Jurkat, Clone E6-1 (cell line): Measurements from ENCODE around the gene KIAA0753. TPM values are rescaled to one million over a fixed set of nuclear protein-coding genes. Genes with fewer than 3 reads are reported as not detected.

Source experiments
- DNase-seq: peaks from one replicate; pipeline ENCODE4 v3.0.0-alpha.2; 2011; ENCODE audit warnings: low read depth, low spot score
- H3K4me3 ChIP-seq: 2 replicates; pipeline ENCODE4 v1.5.1; 2011; ENCODE audit warnings: mild to moderate bottlenecking, low read length, control low read depth, moderate library complexity
- polyA plus RNA-seq: library from polyadenylated mRNA; unstranded; fragments of >200 nt; gene quantifications from one replicate; pipeline ENCODE4 v1.2.1, GENCODE V29; 2012; ENCODE audit warnings: missing spikeins; ENCODE audit not compliant: insufficient read length, insufficient read depth

KIAA0753 gene
- 10.6 TPM for polyA plus RNA-seq

- H3K4me3 ChIP-seq = peak within 1 kb of the TSS; percentile 93
- peak; percentile 85 for DNase-seq
Observed at GRCh38 chr17:6640536-6641246, at the start of gene KIAA0753, which contains the start of gene TXNDC17. Gene KIAA0753, minus strand, starts transcription at chr17:6640711. Its CDS starts 5,608 bp downstream, at chr17:6635103. Gene TXNDC17, plus strand, starts transcription at chr17:6641060. Its CDS starts 23 bp downstream, at chr17:6641083.

DNA sequence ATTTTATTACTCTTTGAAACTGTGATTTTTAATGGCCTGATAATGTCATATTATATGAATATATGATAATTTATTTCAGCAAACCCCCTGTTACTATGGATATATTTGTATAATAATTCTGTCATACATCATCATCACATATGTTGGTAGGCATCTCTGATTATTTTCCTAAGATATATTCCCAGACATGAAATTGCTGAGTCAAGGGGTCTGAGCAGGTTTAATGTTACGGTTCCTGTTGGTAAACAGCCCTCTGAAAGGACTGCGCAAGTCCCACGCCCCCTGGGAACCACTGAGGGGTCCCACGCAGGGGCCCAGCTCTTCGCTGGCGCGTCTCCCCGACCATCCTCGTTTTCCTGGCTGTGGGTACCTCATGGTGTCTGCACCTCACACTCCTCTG, 48.4 kb upstream of the KIAA0753 start:
- H3K4me3 ChIP-seq = no peak overlapping the region
- DNase-seq = no peak

DNA sequence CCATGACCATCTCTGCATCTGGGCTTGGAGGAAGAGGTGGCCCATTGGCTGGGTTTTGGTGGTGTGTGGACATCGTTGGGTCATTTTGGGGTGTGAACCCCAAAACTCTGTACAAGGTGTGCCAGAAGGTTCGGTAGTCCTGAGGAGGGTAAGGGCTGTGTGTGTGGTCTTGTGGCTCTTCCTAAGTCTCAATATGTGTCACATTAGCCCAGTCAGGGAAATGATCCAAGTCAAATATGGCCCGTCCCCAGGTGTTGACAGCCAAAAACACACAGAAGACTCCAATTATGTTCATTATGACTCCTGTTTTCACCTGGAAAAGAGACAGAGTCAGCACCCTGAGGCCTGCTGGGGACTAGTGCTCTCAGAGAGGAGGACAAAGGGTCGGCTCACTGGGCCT, 45.5 kb upstream of the KIAA0753 start:
- DNase-seq = no peak
- no peak overlapping the region for H3K4me3 ChIP-seq

GRCh38 chr17:6684881-6685767, 44.6 kb upstream of the KIAA0753 start:
- no peak for DNase-seq
- no peak overlapping the region for H3K4me3 ChIP-seq

GRCh38 chr17:6684460-6684783, 43.9 kb upstream of the KIAA0753 start:
- no peak for DNase-seq

DNA sequence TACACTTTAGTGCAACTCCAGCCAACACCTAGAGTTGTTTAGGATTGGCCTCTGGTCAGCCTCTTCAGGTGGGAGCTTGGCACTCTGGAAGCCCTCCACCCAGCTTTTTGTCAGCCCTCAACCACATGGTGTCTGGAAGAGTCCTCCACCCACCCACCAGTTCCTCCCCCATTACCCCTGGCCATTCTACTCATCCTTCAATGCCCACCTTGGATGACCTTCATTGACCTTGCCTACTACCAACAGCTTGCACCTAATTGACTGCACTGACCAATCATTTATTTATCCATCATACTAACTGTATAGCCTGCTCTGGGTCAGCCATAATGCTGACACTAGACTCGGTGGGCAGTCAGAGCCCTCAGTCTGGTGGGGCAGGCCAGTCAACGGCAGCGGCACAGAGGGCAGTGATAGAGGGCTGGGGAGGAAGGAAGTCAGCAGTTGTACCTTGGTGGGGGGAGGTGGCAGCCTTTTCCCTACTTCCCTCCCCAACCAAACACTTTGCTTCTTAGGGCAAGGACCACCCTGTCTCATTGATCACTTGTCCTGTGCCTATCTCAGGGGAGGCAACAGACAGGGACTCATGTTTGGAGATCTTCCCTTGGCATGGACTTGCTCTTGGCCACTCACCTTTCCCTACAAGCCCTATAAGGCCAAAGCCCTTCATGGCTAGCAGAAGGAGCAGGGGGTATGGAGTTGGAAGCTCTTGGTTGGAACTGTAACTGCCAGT, 43.4 kb upstream of the KIAA0753 start:
- DNase-seq = no peak
- no peak overlapping the region for H3K4me3 ChIP-seq

More at GRCh38 chr17:6684460-6684783, 43.9 kb upstream of the KIAA0753 start:
- H3K4me3 ChIP-seq = no peak overlapping the region

DNA sequence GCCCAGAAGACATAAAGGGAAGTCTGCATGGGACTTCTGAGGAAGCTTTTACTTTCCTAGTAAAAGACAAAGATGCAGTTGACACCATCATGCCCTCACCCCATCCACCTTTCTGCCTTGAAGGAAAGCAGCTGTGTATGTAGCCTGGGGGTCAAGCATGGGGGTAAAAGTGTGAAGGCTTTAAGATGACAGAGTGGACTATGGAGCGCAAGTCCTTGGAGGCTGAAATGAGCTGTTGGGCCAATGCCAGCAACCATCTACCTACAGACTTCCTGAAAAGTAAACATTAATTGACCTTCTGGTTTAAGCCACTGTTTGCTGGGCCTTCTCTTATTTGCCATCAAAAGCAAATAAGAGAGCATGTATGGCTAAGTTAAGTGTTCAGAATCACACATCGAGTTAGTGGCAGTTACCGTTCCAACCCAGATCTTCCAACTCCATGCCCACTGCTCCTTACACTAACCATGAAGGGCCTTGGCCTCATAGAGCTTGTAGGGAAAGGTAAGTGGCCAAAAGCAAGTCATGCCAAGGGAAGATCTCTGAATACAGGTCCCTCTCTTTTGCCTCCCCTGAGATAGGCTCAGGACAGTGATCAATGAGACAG, 42.7 kb upstream of the KIAA0753 start:
- DNase-seq = no peak
- H3K4me3 ChIP-seq = no peak overlapping the region

DNA sequence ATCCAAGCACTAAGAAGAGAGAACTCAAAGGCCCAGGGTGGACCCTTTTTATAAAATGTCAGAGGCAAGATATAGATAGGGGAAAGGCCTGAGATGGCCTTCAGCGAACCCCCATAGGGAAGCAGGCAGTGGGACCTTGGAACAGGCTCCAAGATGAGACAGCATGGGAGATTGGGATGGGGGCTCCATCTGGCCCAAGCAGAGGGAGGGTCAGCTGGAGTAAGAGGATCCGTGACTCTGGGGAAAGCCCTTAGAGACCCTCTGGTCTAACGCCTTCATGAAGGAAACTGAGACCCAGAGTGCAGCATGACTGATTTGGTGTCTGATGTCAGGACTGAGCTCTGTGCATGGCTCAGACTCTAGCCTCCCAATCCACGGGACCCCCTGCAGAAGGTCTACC, 41.8 kb upstream of the KIAA0753 start:
- DNase-seq = no peak

GRCh38 chr17:6681671-6682070, 41.2 kb upstream of the KIAA0753 start:
- no peak for DNase-seq
- H3K4me3 ChIP-seq = no peak overlapping the region

More for the DNA sequence above, 41.8 kb upstream of the KIAA0753 start:
- H3K4me3 ChIP-seq = no peak overlapping the region

DNA sequence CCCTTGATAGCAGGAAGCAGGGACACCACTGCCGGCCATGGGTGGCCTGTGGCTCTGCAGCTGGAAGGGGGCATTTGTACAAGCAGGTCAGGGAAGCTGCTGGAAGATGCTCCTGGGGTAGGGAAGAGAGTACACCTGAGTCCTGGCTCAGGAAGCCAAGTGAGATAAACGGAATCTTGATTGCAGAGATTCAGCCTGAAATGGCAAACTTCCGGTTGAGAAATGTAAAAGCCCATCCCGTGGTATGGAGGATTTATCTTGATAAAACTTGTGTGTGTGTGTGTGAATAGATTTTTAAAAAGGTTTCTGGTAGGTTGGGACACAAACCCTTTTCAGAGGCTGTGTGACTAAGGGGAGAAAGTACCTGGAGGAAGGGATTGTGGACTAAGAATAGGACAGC, 40.7 kb upstream of the KIAA0753 start:
- H3K4me3 ChIP-seq = no peak overlapping the region
- no peak for DNase-seq

GRCh38 chr17:6679241-6679640, 38.7 kb upstream of the KIAA0753 start:
- H3K4me3 ChIP-seq = no peak overlapping the region
- DNase-seq = no peak

DNA sequence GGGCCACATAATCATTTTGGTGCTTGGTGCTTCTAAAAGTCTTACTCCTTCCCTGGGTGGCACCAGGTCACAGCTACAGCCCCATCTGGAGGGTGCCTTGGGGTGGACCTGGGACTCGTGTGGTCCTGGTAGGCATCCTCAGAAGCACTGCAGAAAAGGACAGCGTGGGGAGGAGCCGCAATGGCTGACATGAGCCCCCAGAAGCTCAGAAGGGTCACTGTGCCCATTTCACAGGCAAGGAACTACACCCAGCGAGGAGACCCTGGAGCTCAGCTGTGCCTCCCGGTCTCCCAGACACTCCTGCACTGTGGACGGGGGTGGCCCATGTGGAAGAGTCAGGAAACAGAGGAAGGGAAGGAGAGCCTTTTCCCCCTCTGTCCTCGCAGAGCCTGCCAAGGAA, 37.4 kb upstream of the KIAA0753 start:
- DNase-seq = no peak
- no peak overlapping the region for H3K4me3 ChIP-seq

- DNase-seq = peak; percentile 47
- H3K4me3 ChIP-seq = no peak overlapping the region
Observed at GRCh38 chr17:6677158-6677831, 36.8 kb upstream of the KIAA0753 start.

- H3K4me3 ChIP-seq = no peak overlapping the region
- DNase-seq = no peak
Observed at GRCh38 chr17:6676802-6677157, 36.3 kb upstream of the KIAA0753 start.

DNA sequence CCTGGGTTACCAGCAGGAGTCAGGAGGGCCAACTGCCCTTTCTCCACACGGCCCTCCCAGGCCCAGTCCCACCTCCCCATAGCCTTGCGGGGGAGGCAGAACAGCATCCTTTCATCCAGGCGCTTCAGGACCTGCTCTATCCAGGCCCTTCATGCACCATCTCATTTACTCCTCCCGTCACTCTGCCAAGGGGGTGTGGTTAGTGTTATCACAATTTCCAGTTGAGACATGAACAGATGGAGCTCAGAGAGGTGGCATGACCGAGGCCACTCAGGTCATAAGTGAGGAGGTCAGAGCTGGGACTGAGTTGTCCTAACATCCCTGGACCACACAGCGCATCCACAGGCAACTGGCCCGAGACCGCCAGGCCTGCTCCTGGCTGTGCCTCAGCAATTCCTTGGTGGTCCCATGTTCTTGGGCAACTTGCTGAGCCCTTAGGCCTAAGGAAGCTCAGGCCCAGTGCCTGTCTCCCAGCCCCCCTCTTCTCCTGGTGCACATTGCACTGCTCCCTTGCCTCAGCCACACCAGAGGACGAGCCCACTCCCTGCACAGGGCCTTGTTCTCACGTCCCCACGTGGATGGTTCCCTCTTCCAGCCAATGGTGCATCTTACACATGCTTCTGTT, 34.8 kb upstream of the KIAA0753 start:
- H3K4me3 ChIP-seq = no peak overlapping the region
- DNase-seq = no peak

DNA sequence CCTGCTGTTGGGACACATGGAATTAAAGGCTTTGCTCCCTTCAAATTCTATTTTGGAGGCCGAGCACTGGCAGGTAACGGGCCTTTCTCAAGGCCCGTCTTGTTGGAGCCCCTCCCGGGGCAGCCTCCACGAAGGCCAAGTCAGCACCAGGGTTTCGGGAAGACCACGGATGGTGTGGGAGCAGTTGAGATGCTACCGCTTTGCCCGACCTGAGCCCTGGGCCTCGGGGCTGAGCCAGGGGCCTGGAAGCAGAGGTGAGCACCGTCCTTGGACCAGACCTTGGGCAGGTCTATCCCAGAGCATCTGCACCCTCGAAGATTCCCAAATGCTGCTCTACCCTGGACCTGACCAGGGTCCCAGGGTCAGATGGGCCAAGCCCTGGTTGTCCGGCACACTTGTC, 34.1 kb upstream of the KIAA0753 start:
- H3K4me3 ChIP-seq = no peak overlapping the region
- DNase-seq = no peak

DNA sequence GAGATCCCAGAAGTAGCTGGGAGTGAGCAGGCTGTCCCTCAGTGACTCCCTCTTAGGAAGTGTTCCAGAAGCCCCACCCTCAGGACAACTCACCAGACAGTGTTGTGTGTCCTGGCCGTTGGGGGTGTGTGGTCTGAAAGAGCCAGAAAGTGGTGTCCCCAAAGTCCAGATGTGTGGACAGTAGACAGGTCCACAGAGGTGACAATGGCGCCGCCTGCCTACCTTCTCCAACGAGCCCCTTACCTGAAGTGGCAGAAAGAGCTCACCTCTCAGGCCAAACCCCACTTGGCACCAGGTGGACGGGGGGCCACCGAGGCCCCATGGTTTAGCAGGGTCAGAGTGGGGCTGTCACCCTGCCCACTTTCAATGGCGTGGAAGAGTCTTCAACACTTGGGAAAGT, 30.9 kb upstream of the KIAA0753 start:
- no peak for DNase-seq
- H3K4me3 ChIP-seq = no peak overlapping the region

DNA sequence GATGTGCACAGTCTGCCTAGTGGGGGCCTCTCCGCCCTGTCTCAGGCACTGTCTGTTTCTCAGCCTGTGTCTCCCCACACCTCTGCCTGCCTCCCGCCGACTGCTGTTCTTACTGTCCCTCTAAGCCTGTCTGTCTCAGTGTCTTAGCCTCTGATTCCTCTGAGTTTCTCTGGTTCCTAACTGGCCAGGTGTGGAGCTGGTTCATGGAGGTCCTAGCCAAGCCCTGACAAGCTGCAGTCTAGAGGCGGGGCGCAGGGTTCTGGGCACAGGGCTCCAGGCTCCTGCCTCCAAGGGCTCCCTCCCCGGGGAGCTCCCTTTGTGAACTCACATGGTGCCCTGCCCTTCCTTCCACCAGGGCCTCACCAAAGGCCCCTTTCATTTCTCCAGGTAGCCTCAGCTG, 30.5 kb upstream of the KIAA0753 start:
- no peak for DNase-seq
- no peak overlapping the region for H3K4me3 ChIP-seq
